Neutrophil (primary cell): ENCODE data around the gene PRAME.

Experiments
- H3K27ac ChIP-seq: fragments of 200-600 bp; sonication (generic); 2 replicates; pipeline ENCODE4 v1.5.1; 2016; ENCODE audit warnings: mild to moderate bottlenecking, moderate library complexity
- H3K27me3 ChIP-seq: fragments of 200-600 bp; sonication (generic); 2 replicates; pipeline ENCODE4 v1.6.0; 2016; ENCODE audit warnings: mild to moderate bottlenecking
- H3K36me3 ChIP-seq: fragments of 200-600 bp; sonication (generic); 2 replicates; pipeline ENCODE4 v1.5.1; 2017
- H3K4me1 ChIP-seq, 2 experiments: fragments of 200-600 bp in 1 of 2; sonication (generic) in 1 of 2; 1 replicate in 1 of 2; 2 replicates in 1 of 2; pipeline versions ENCODE4 v1.5.1 to v1.6.1; 2013 to 2016; ENCODE audit warnings: low read depth in 1 of 2, low read length in 1 of 2, mild to moderate bottlenecking in 1 of 2, moderate library complexity in 1 of 2; ENCODE audit not compliant: control insufficient read depth in 1 of 2, insufficient read depth in 1 of 2
- H3K4me3 ChIP-seq, 2 experiments: fragments of 200-600 bp in 1 of 2; sonication (generic) in 1 of 2; 1 replicate in 1 of 2; 2 replicates in 1 of 2; pipeline ENCODE4 v1.5.1; 2013 to 2016; ENCODE audit warnings: low read depth in 1 of 2, low read length in 1 of 2, mild to moderate bottlenecking in 1 of 2, moderate library complexity in 1 of 2
- H3K9me3 ChIP-seq: fragments of 200-600 bp; sonication (generic); 2 replicates; pipeline ENCODE4 v1.5.1; 2016
- CTCF ChIP-seq: fragments of 200-600 bp; sonication (generic); IDR thresholded peaks from 2 replicates; pipeline ENCODE4 v1.5.1; 2016; ENCODE audit warnings: antibody characterized with exemption

Gene PRAME

GRCh38 chr22:22550789-22551434 is 8.2 kb downstream of the PRAME start:
- H3K9me3 ChIP-seq, result no peaks in the 10 kb centered on the region
- H3K4me3 ChIP-seq, result no peak overlapping the region
- H3K4me1 ChIP-seq, result peaks cover 0 to 7% of the 10 kb centered on the region in 2 experiments
- H3K27ac ChIP-seq, result no peak overlapping the region
- no peaks in the 10 kb centered on the region for H3K27me3 ChIP-seq
- TF ChIP-seq CTCF, result no peak
- no peaks in the 10 kb centered on the region for H3K36me3 ChIP-seq

GRCh38 chr22:22548910-22549309 is 10.2 kb downstream of the PRAME start:
- no peak overlapping the region for H3K27ac ChIP-seq
- TF ChIP-seq CTCF, result no peak
- no peaks in the 10 kb centered on the region for H3K27me3 ChIP-seq
- H3K9me3 ChIP-seq, result no peaks in the 10 kb centered on the region
- no peaks in the 10 kb centered on the region for H3K36me3 ChIP-seq
- peaks cover 0 to 7% of the 10 kb centered on the region in 2 experiments for H3K4me1 ChIP-seq
- no peak overlapping the region for H3K4me3 ChIP-seq

GRCh38 chr22:22548317-22548716 is 10.7 kb downstream of the PRAME start:
- H3K4me3 ChIP-seq, result no peak overlapping the region
- no peaks in the 10 kb centered on the region for H3K27me3 ChIP-seq
- H3K4me1 ChIP-seq, result peaks cover 0 to 7% of the 10 kb centered on the region in 2 experiments
- TF ChIP-seq CTCF, result no peak
- H3K9me3 ChIP-seq, result no peaks in the 10 kb centered on the region
- no peak overlapping the region for H3K27ac ChIP-seq
- H3K36me3 ChIP-seq, result no peaks in the 10 kb centered on the region

- H3K4me3 ChIP-seq, result no peak overlapping the region
- no peak for TF ChIP-seq CTCF
- H3K27ac ChIP-seq, result no peak overlapping the region
- peaks cover 0 to 7% of the 10 kb centered on the region in 2 experiments for H3K4me1 ChIP-seq
- H3K9me3 ChIP-seq, result no peaks in the 10 kb centered on the region
- no peaks in the 10 kb centered on the region for H3K36me3 ChIP-seq
- no peaks in the 10 kb centered on the region for H3K27me3 ChIP-seq
These were observed 11.3 kb downstream of the PRAME start for GRCh38 chr22:22547692-22548300.

- Histone ChIP-seq H3K27me3 (no peaks in the 10 kb centered on the region), H3K36me3 (no peaks in the 10 kb centered on the region), H3K9me3 (no peaks in the 10 kb centered on the region), H3K4me1 (peaks cover 0 to 7% of the 10 kb centered on the region in 2 experiments), H3K27ac (no peak overlapping the region), H3K4me3 (no peak overlapping the region)
- no peak for TF ChIP-seq CTCF
These were observed 11.8 kb downstream of the PRAME start for GRCh38 chr22:22547226-22547625.
